Mucosa of descending colon (tissue), 3 donors: ENCODE measurements around the gene GRK5. TPM values are rescaled to one million over a fixed set of nuclear protein-coding genes. Genes with fewer than 3 reads are reported as not detected.

Experiments used
- ATAC-seq: fragments of 200-7000 bp; cut with Tn5 transposase; one replicate; pipeline ENCODE4 v1.9.1; 2020; ENCODE audit warnings: mild to moderate bottlenecking, moderate library complexity
- DNase-seq, 3 donors: peaks; one replicate each; pipeline ENCODE4 v3.0.0-alpha.2; 2020
- H3K36me3 ChIP-seq: fragments of 200-600 bp; one replicate; pipeline ENCODE4 v1.8.0; 2021; ENCODE audit warnings: low read depth, mild to moderate bottlenecking
- H3K4me1 ChIP-seq: fragments of 200-600 bp; one replicate; pipeline ENCODE4 v1.8.0; 2021; ENCODE audit warnings: low read depth, mild to moderate bottlenecking
- H3K4me3 ChIP-seq: fragments of 200-600 bp; one replicate; pipeline ENCODE4 v1.8.0; 2021; ENCODE audit warnings: mild to moderate bottlenecking
- H3K9me3 ChIP-seq: fragments of 200-600 bp; one replicate; pipeline ENCODE4 v1.8.0; 2021; ENCODE audit warnings: mild to moderate bottlenecking
- CTCF ChIP-seq: fragments of 200-600 bp; IDR thresholded peaks from one replicate; pipeline ENCODE4 v1.8.0; 2022; ENCODE audit warnings: antibody characterized with exemption, mild to moderate bottlenecking
- intact Hi-C, 2 donors: fragments of 100-400 bp; cut with DNase I in 1 of 2; cut with micrococcal nuclease in 1 of 2; formaldehyde crosslinking; loops; one replicate each; pipeline versions ENCODE4 v1.11.0 to v1.11.1; 2022; cut with DNase I, micrococcal nuclease
- total RNA-seq, 3 donors: library from RNA; stranded (reverse); fragmentation: NEBNext Ultra II Directional in 2 of 3; extraction: Animal tissue kit (Norgen Biotek cat#: 25700) in 2 of 3; gene quantifications; one replicate each; pipeline versions ENCODE4 v1.2.1 to v1.2.4, GENCODE V29; 2021 to 2023
- donor health status: DM: no; HTN: no; CAD: no; lungs with moderate emphysema.
- donor health status: DM: no; HTN: no; CAD: no.
- donor health status: DM: no; HTN: yes; CAD: no.

GRK5 gene
- total RNA-seq, 3 donors from 2014 or later = 6.6 to 27.1 (median 8.3) TPM

GRCh38 chr10:119304541-119304940 is 97.2 kb downstream of the GRK5 start:
- no peaks in the 10 kb centered on the region for H3K9me3 ChIP-seq
- intact Hi-C loops = no loop called here
- H3K4me1 ChIP-seq = peaks cover 4% of the 10 kb centered on the region
- ATAC-seq = no peak
- no peak overlapping the region for H3K4me3 ChIP-seq
- TF ChIP-seq CTCF = no peak
- peak in 1 of 3 donors; percentile 10 for DNase-seq
- no peaks in the 10 kb centered on the region for H3K36me3 ChIP-seq

GRCh38 chr10:119305860-119306513 is 98.6 kb downstream of the GRK5 start:
- no peak for TF ChIP-seq CTCF
- peak; percentile 51 to 63 (median 57) for DNase-seq
- H3K9me3 ChIP-seq = no peaks in the 10 kb centered on the region
- intact Hi-C loops = no loop called here
- H3K4me1 ChIP-seq = peaks cover 4% of the 10 kb centered on the region
- no peak overlapping the region for H3K4me3 ChIP-seq
- H3K36me3 ChIP-seq = no peaks in the 10 kb centered on the region
- peak; percentile 76 for ATAC-seq

- Histone ChIP-seq H3K4me1 (peaks cover 4% of the 10 kb centered on the region), H3K9me3 (no peaks in the 10 kb centered on the region), H3K4me3 (no peak overlapping the region), H3K36me3 (no peaks in the 10 kb centered on the region)
- ATAC-seq (peak; percentile 82), DNase-seq (peak; percentile 42 to 85 (median 55))
- no peak for TF ChIP-seq CTCF
- intact Hi-C loops = no loop called here
These were observed 99.2 kb downstream of the GRK5 start for GRCh38 chr10:119306514-119306951.

- DNase-seq (no peak), ATAC-seq (no peak)
- no peak overlapping the region for H3K4me3 ChIP-seq
- H3K4me1 ChIP-seq = peaks cover 4% of the 10 kb centered on the region
- TF ChIP-seq CTCF = no peak
- H3K9me3 ChIP-seq = no peaks in the 10 kb centered on the region
- H3K36me3 ChIP-seq = no peaks in the 10 kb centered on the region
- intact Hi-C loops = no loop called here
These were observed 99.6 kb downstream of the GRK5 start for GRCh38 chr10:119306986-119307392.

GRCh38 chr10:119308089-119308488 is 100.7 kb downstream of the GRK5 start:
- DNase-seq = no peak
- TF ChIP-seq CTCF = no peak
- no peaks in the 10 kb centered on the region for H3K9me3 ChIP-seq
- H3K36me3 ChIP-seq = no peaks in the 10 kb centered on the region
- intact Hi-C loops = no loop called here
- ATAC-seq = no peak
- no peaks in the 10 kb centered on the region for H3K4me1 ChIP-seq
- H3K4me3 ChIP-seq = no peak overlapping the region
